ENCODE results near the gene OTX2. TPM values are rescaled to one million over a fixed set of nuclear protein-coding genes. Genes with fewer than 3 reads are reported as not detected.

Gene OTX2
- polyA plus RNA-seq, 3 donors, result not detected

- WGBS (ENCODE audit: insufficient coverage), result no CpG with 5 or more reads among the region's 4 CpGs
- peaks cover 88 to 98% of the 10 kb centered on the region in 2 donors for H3K27me3 ChIP-seq (ENCODE audit: control insufficient read depth in 2 of 2, insufficient read depth in 2 of 2, low read length in 2 of 2)
- peak overlapping the region in 1 of 2 donors; percentile 67 for H3K4me3 Mint-ChIP-seq
- H3K36me3 Mint-ChIP-seq, result peaks cover 0 to 7% of the 10 kb centered on the region in 2 donors
- H3K27ac Mint-ChIP-seq, result no peak overlapping the region
- H3K9ac ChIP-seq (ENCODE audit: insufficient read depth, low read length, poor library complexity, severe bottlenecking), result no peak overlapping the region
- no peak for TF ChIP-seq CTCF (IDR thresholded peaks at IDR 0.05)
- H3K27ac ChIP-seq (ENCODE audit: low read depth in 1 of 2, low read length in 2 of 2), result no peak overlapping the region
- no peaks in the 10 kb centered on the region for H4K20me1 ChIP-seq (ENCODE audit: insufficient read depth, low read length)
- no peak overlapping the region for H2AFZ ChIP-seq (ENCODE audit: insufficient read depth, low read depth, low read length, poor library complexity, severe bottlenecking)
- intact Hi-C loops (cut with micrococcal nuclease), result no loop called here
- no peaks in the 10 kb centered on the region for H3K4me1 Mint-ChIP-seq
- peaks cover 0 to 50% of the 10 kb centered on the region in 2 donors for H3K9me3 ChIP-seq (replicated peaks in 1 of 2; ENCODE audit: control insufficient read depth in 1 of 2, insufficient read depth in 1 of 2, low read length in 2 of 2)
- no peak for DNase-seq
- H3K9me3 Mint-ChIP-seq, result peaks cover 0 to 30% (median 18%) of the 10 kb centered on the region in 7 donors
- no peak overlapping the region for H3K4me2 ChIP-seq (replicated peaks; ENCODE audit: extremely low read depth, low read length, poor library complexity, severe bottlenecking)
- H3K27me3 Mint-ChIP-seq (ENCODE audit: low read depth in 3 of 3), result peaks cover 78 to 90% (median 84%) of the 10 kb centered on the region in 3 donors
- no peak overlapping the region for H3K4me3 ChIP-seq (replicated peaks in 1 of 3; ENCODE audit: low read depth in 2 of 3, low read length in 3 of 3)
- H3K79me2 ChIP-seq (ENCODE audit: insufficient read depth, low read length), result no peaks in the 10 kb centered on the region
- H3K36me3 ChIP-seq (replicated peaks in 1 of 2; ENCODE audit: control insufficient read depth in 1 of 2, insufficient read depth in 2 of 2, low read length in 2 of 2), result no peaks in the 10 kb centered on the region
- H3K4me1 ChIP-seq (ENCODE audit: control insufficient read depth in 1 of 2, insufficient read depth in 2 of 2, low read length in 2 of 2), result no peaks in the 10 kb centered on the region
Observed at GRCh38 chr14:56814969-56815700, 4.9 kb upstream of the OTX2 start.

GRCh38 chr14:56814519-56814959 lies 4.3 kb upstream of the OTX2 start:
- Histone ChIP-seq H2AFZ (ENCODE audit: insufficient read depth, low read depth, low read length, poor library complexity, severe bottlenecking) (no peak overlapping the region), H3K27me3 (ENCODE audit: control insufficient read depth in 2 of 2, insufficient read depth in 2 of 2, low read length in 2 of 2) (peaks cover 93 to 100% of the 10 kb centered on the region in 2 donors), H4K20me1 (ENCODE audit: insufficient read depth, low read length) (no peaks in the 10 kb centered on the region), H3K4me3 (replicated peaks in 1 of 3; ENCODE audit: low read depth in 2 of 3, low read length in 3 of 3) (no peak overlapping the region), H3K4me1 (ENCODE audit: control insufficient read depth in 1 of 2, insufficient read depth in 2 of 2, low read length in 2 of 2) (no peaks in the 10 kb centered on the region), H3K36me3 (replicated peaks in 1 of 2; ENCODE audit: control insufficient read depth in 1 of 2, insufficient read depth in 2 of 2, low read length in 2 of 2) (no peaks in the 10 kb centered on the region), H3K79me2 (ENCODE audit: insufficient read depth, low read length) (no peaks in the 10 kb centered on the region), H3K4me2 (replicated peaks; ENCODE audit: extremely low read depth, low read length, poor library complexity, severe bottlenecking) (no peak overlapping the region), H3K27ac (ENCODE audit: low read depth in 1 of 2, low read length in 2 of 2) (no peak overlapping the region), H3K9ac (ENCODE audit: insufficient read depth, low read length, poor library complexity, severe bottlenecking) (no peak overlapping the region), H3K9me3 (replicated peaks in 1 of 2; ENCODE audit: control insufficient read depth in 1 of 2, insufficient read depth in 1 of 2, low read length in 2 of 2) (peaks cover 4 to 52% of the 10 kb centered on the region in 2 donors)
- no peak for TF ChIP-seq CTCF (IDR thresholded peaks at IDR 0.05)
- intact Hi-C loops (cut with micrococcal nuclease), result no loop called here
- no peak overlapping the region for H3K27ac Mint-ChIP-seq
- peaks cover 0 to 36% (median 24%) of the 10 kb centered on the region in 7 donors for H3K9me3 Mint-ChIP-seq
- peaks cover 2 to 11% of the 10 kb centered on the region in 2 donors for H3K36me3 Mint-ChIP-seq
- H3K4me1 Mint-ChIP-seq, result no peaks in the 10 kb centered on the region
- no peak for DNase-seq
- peaks cover 84 to 93% (median 90%) of the 10 kb centered on the region in 3 donors for H3K27me3 Mint-ChIP-seq (ENCODE audit: low read depth in 3 of 3)
- 9% methylated on average over 6 of the region's 7 CpGs for WGBS (ENCODE audit: insufficient coverage)
- peak overlapping the region in 1 of 2 donors; percentile 24 for H3K4me3 Mint-ChIP-seq

Measured in CD14-positive monocyte (primary cell).